ENCODE results near the gene INO80. TPM values are rescaled to one million over a fixed set of nuclear protein-coding genes. Genes with fewer than 3 reads are reported as not detected.
"Not testable (repeated sequence)": the region's sequence is repeated elsewhere in the genome, so short reads cannot be mapped to it uniquely, and the experiment has no call there.

The INO80 gene
- total and polyA plus RNA-seq, 2 donors (not counting 1 experiment from before 2014, with no cell fraction given), result 16.3 to 55.7 TPM

DNA sequence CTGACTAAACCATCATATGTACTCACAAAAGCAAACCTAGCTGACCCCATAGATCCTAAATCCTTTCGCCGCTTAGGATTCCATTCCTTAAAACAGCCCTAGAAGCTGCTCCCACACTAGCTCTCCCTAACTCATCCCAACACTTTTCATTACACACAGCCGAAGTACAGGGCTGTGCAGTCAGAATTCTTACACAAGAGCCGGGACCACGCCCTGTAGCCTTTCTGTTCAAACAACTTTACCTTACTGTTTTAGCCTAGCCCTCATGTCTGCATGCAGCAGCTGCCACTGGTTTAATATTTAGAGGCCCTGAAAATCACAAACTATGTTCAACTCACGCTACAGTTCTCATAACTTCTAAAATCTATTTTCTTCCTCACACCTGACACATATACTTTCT, 19.5 kb upstream of the INO80 start:
- H3K36me3 ChIP-seq (replicated peaks in 1 of 2; ENCODE audit: control extremely low read depth in 1 of 2, control insufficient read depth in 1 of 2, extremely low read depth in 1 of 2, insufficient read depth in 2 of 2, low read length in 1 of 2); ATAC-seq (ENCODE audit: low read depth); H3K79me2 ChIP-seq (ENCODE audit: control insufficient read depth, insufficient read depth, low read length); H3K27ac Mint-ChIP-seq; H3K27me3 Mint-ChIP-seq; DNase-seq; H3K27ac ChIP-seq (ENCODE audit: low read length in 2 of 2); H3K27me3 ChIP-seq (replicated peaks in 1 of 4; ENCODE audit: control extremely low read depth in 1 of 4, control insufficient read depth in 3 of 4, insufficient read depth in 4 of 4, low read length in 3 of 4); H3K4me1 Mint-ChIP-seq; H2AFZ ChIP-seq (ENCODE audit: insufficient read depth, low read depth, low read length, poor library complexity, severe bottlenecking); H3K4me2 ChIP-seq (replicated peaks; ENCODE audit: low read depth, low read length, poor library complexity, severe bottlenecking); H3K4me3 Mint-ChIP-seq; H3K9me3 ChIP-seq (ENCODE audit: control extremely low read depth in 1 of 3, control insufficient read depth in 2 of 3, insufficient read depth in 1 of 3, low read length in 2 of 3); H3K4me1 ChIP-seq (ENCODE audit: control insufficient read depth in 2 of 2, insufficient read depth in 2 of 2, low read length in 2 of 2); H3K4me3 ChIP-seq (ENCODE audit: control extremely low read depth in 1 of 5, extremely low read depth in 1 of 5, insufficient read depth in 1 of 5, low read depth in 2 of 5, low read length in 4 of 5); H3K9ac ChIP-seq (ENCODE audit: low read length); POLR2A ChIA-PET; H3K9me3 Mint-ChIP-seq (ENCODE audit: insufficient read depth); H4K20me1 ChIP-seq (ENCODE audit: control insufficient read depth, insufficient read depth, low read length, poor library complexity, severe bottlenecking); intact Hi-C loops (cut with micrococcal nuclease): not testable (repeated sequence)
- over 99% methylated on average over 6 of the region's 6 CpGs for WGBS (ENCODE audit: insufficient coverage)
- CTCF ChIA-PET, result interaction anchor here (1.2 kb wide), 1 partner anchor 11 kb away, joined by 4 read pairs; no protein-coding TSS in a partner anchor

DNA sequence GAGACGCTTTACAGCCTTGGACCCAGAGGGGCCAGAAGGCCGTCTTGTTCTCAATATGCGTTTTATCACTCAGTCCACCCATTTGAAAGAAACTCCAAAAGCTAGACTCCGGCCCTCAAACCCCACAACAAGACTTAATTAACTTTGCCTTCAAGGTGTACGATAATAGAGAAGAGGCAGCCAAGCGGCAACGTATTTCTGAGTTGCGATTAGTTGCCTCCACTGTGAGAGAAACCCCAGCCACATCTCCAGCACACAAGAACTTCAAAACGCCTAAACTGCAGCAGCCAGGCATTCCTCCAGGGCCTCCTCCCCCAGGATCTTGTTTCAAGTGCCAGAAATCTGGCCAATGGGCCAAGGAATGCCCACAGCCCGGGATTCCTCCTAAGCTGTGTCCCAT, 17.4 kb upstream of the INO80 start:
- H3K27me3 Mint-ChIP-seq, result peaks cover 5% of the 10 kb centered on the region
- no peaks in the 10 kb centered on the region for H3K9me3 Mint-ChIP-seq (ENCODE audit: insufficient read depth)
- Histone ChIP-seq H3K4me3 (ENCODE audit: control extremely low read depth in 1 of 5, extremely low read depth in 1 of 5, insufficient read depth in 1 of 5, low read depth in 2 of 5, low read length in 4 of 5) (no peak overlapping the region), H3K4me1 (ENCODE audit: control insufficient read depth in 2 of 2, insufficient read depth in 2 of 2, low read length in 2 of 2) (no peaks in the 10 kb centered on the region), H4K20me1 (ENCODE audit: control insufficient read depth, insufficient read depth, low read length, poor library complexity, severe bottlenecking) (no peaks in the 10 kb centered on the region), H3K79me2 (ENCODE audit: control insufficient read depth, insufficient read depth, low read length) (no peaks in the 10 kb centered on the region), H3K36me3 (replicated peaks in 1 of 2; ENCODE audit: control extremely low read depth in 1 of 2, control insufficient read depth in 1 of 2, extremely low read depth in 1 of 2, insufficient read depth in 2 of 2, low read length in 1 of 2) (no peaks in the 10 kb centered on the region), H3K27ac (ENCODE audit: low read length in 2 of 2) (no peak overlapping the region), H3K27me3 (replicated peaks in 1 of 4; ENCODE audit: control extremely low read depth in 1 of 4, control insufficient read depth in 3 of 4, insufficient read depth in 4 of 4, low read length in 3 of 4) (no peaks in the 10 kb centered on the region), H3K9ac (ENCODE audit: low read length) (no peak overlapping the region), H3K4me2 (replicated peaks; ENCODE audit: low read depth, low read length, poor library complexity, severe bottlenecking) (no peak overlapping the region), H3K9me3 (ENCODE audit: control extremely low read depth in 1 of 3, control insufficient read depth in 2 of 3, insufficient read depth in 1 of 3, low read length in 2 of 3) (peaks cover 0 to 14% (median 0%) of the 10 kb centered on the region in 3 donors), H2AFZ (ENCODE audit: insufficient read depth, low read depth, low read length, poor library complexity, severe bottlenecking) (no peak overlapping the region)
- intact Hi-C loops (cut with micrococcal nuclease), result no loop called here
- DNase-seq, result no peak
- CTCF ChIA-PET, result no interaction called here
- 90% methylated on average over 9 of the region's 10 CpGs for WGBS (ENCODE audit: insufficient coverage)
- no peak overlapping the region for H3K27ac Mint-ChIP-seq
- H3K4me3 Mint-ChIP-seq, result no peak overlapping the region
- POLR2A ChIA-PET, result no interaction called here
- no peaks in the 10 kb centered on the region for H3K4me1 Mint-ChIP-seq
- no peak for ATAC-seq (ENCODE audit: low read depth)
- TF ChIP-seq, protein P1, sequence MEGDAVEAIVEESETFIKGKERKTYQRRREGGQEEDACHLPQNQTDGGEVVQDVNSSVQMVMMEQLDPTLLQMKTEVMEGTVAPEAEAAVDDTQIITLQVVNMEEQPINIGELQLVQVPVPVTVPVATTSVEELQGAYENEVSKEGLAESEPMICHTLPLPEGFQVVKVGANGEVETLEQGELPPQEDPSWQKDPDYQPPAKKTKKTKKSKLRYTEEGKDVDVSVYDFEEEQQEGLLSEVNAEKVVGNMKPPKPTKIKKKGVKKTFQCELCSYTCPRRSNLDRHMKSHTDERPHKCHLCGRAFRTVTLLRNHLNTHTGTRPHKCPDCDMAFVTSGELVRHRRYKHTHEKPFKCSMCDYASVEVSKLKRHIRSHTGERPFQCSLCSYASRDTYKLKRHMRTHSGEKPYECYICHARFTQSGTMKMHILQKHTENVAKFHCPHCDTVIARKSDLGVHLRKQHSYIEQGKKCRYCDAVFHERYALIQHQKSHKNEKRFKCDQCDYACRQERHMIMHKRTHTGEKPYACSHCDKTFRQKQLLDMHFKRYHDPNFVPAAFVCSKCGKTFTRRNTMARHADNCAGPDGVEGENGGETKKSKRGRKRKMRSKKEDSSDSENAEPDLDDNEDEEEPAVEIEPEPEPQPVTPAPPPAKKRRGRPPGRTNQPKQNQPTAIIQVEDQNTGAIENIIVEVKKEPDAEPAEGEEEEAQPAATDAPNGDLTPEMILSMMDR (IDR thresholded peaks at IDR 0.05), result no peak
- no peak for TF ChIP-seq EZH2 (IDR thresholded peaks at IDR 0.05; ENCODE audit: borderline replicate concordance, insufficient read depth, low read depth, low read length, poor library complexity, severe bottlenecking)

DNA sequence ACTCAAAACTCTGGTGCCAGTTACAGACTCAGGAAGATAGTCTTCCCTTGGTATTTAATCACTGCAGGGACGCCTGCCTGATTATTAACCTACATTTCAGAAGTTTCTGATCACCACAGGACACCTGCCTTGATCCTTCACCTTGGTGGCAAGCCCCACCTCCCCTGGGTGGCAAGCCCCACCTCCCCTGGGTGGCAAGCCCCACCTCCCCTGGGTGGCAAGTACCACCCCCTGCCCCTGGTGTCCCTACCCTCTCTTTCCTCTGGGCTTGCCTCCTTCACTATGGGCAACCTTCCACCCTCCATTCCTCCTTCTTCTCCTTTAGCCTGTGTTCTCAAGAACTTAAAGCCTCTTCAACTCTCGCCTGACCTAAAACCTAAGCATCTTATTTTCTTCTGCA, 16.0 kb upstream of the INO80 start:
- CTCF ChIA-PET; ATAC-seq (ENCODE audit: low read depth): not testable (repeated sequence)

More for the DNA sequence above, 16.0 kb upstream of the INO80 start:
- POLR2A ChIA-PET; H3K4me3 Mint-ChIP-seq; H3K27me3 Mint-ChIP-seq; H3K4me2 ChIP-seq (replicated peaks; ENCODE audit: low read depth, low read length, poor library complexity, severe bottlenecking); DNase-seq; H3K9me3 Mint-ChIP-seq (ENCODE audit: insufficient read depth); H3K27ac Mint-ChIP-seq; H3K27me3 ChIP-seq (replicated peaks in 1 of 4; ENCODE audit: control extremely low read depth in 1 of 4, control insufficient read depth in 3 of 4, insufficient read depth in 4 of 4, low read length in 3 of 4); H3K4me1 Mint-ChIP-seq; H3K36me3 ChIP-seq (replicated peaks in 1 of 2; ENCODE audit: control extremely low read depth in 1 of 2, control insufficient read depth in 1 of 2, extremely low read depth in 1 of 2, insufficient read depth in 2 of 2, low read length in 1 of 2); H2AFZ ChIP-seq (ENCODE audit: insufficient read depth, low read depth, low read length, poor library complexity, severe bottlenecking); H3K27ac ChIP-seq (ENCODE audit: low read length in 2 of 2); H3K4me3 ChIP-seq (ENCODE audit: control extremely low read depth in 1 of 5, extremely low read depth in 1 of 5, insufficient read depth in 1 of 5, low read depth in 2 of 5, low read length in 4 of 5); H3K4me1 ChIP-seq (ENCODE audit: control insufficient read depth in 2 of 2, insufficient read depth in 2 of 2, low read length in 2 of 2); H4K20me1 ChIP-seq (ENCODE audit: control insufficient read depth, insufficient read depth, low read length, poor library complexity, severe bottlenecking); intact Hi-C loops (cut with micrococcal nuclease); H3K9ac ChIP-seq (ENCODE audit: low read length); H3K79me2 ChIP-seq (ENCODE audit: control insufficient read depth, insufficient read depth, low read length): not testable (repeated sequence)
- H3K9me3 ChIP-seq (ENCODE audit: control extremely low read depth in 1 of 3, control insufficient read depth in 2 of 3, insufficient read depth in 1 of 3, low read length in 2 of 3), result peaks cover 0 to 14% (median 0%) of the 10 kb centered on the region in 3 donors
- 100% methylated on average over 1 of the region's 2 CpGs for WGBS (ENCODE audit: insufficient coverage)

Measured in B cell (primary cell).